Fibroblast of the aortic adventitia (primary cell): Measurements from ENCODE around the gene FOS. TPM values are rescaled to one million over a fixed set of nuclear protein-coding genes. Genes with fewer than 3 reads are reported as not detected.
A peak's percentile ranks its signal among the peaks of the same experiment; 100 is the strongest.
"Not testable (repeated sequence)": the region's sequence is repeated elsewhere in the genome, so short reads cannot be mapped to it uniquely, and the experiment has no call there.

Experiments used
- DNase-seq: peaks from one replicate; pipeline ENCODE4 v3.0.0-alpha.2; 2010; ENCODE audit warnings: low read depth
- H3K4me3 ChIP-seq: 2 replicates; pipeline ENCODE4 v1.5.1; 2011; ENCODE audit warnings: low read depth, mild to moderate bottlenecking, control low read depth, low read length, moderate library complexity
- total RNA-seq: library from RNA; depleted of rRNA; stranded (reverse); fragments of >200 nt; gene quantifications from 2 replicates; pipeline ENCODE4 v1.2.3, GENCODE V29; 2012; ENCODE audit warnings: low replicate concordance
- TF ChIP-seq, protein P1 (sequence below): IDR thresholded peaks from 2 replicates; pipeline ENCODE4 v1.5.1; 2011; ENCODE audit warnings: mild to moderate bottlenecking, low read length, control low read depth, inconsistent platforms; ENCODE audit not compliant: insufficient read depth

The FOS gene
- total RNA-seq, 1 donor: 1.4 TPM

DNA sequence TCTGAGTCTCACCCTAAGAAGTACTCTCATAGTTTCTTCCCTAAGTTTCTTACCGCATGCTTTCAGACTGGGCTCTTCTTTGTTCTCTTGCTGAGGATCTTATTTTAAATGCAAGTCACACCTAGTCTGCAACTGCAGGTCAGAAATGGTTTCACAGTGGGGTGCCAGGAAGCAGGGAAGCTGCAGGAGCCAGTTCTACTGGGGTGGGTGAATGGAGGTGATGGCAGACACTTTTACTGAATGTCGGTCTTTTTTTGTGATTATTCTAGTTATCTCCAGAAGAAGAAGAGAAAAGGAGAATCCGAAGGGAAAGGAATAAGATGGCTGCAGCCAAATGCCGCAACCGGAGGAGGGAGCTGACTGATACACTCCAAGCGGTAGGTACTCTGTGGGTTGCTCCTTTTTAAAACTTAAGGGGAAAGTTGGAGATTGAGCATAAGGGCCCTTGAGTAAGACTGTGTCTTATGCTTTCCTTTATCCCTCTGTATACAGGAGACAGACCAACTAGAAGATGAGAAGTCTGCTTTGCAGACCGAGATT, 1.7 kb downstream of the FOS start:
- H3K4me3 ChIP-seq: peak overlapping the region; percentile 92
- TF ChIP-seq, protein P1, sequence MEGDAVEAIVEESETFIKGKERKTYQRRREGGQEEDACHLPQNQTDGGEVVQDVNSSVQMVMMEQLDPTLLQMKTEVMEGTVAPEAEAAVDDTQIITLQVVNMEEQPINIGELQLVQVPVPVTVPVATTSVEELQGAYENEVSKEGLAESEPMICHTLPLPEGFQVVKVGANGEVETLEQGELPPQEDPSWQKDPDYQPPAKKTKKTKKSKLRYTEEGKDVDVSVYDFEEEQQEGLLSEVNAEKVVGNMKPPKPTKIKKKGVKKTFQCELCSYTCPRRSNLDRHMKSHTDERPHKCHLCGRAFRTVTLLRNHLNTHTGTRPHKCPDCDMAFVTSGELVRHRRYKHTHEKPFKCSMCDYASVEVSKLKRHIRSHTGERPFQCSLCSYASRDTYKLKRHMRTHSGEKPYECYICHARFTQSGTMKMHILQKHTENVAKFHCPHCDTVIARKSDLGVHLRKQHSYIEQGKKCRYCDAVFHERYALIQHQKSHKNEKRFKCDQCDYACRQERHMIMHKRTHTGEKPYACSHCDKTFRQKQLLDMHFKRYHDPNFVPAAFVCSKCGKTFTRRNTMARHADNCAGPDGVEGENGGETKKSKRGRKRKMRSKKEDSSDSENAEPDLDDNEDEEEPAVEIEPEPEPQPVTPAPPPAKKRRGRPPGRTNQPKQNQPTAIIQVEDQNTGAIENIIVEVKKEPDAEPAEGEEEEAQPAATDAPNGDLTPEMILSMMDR: no peak
- DNase-seq: peak; percentile 47

DNA sequence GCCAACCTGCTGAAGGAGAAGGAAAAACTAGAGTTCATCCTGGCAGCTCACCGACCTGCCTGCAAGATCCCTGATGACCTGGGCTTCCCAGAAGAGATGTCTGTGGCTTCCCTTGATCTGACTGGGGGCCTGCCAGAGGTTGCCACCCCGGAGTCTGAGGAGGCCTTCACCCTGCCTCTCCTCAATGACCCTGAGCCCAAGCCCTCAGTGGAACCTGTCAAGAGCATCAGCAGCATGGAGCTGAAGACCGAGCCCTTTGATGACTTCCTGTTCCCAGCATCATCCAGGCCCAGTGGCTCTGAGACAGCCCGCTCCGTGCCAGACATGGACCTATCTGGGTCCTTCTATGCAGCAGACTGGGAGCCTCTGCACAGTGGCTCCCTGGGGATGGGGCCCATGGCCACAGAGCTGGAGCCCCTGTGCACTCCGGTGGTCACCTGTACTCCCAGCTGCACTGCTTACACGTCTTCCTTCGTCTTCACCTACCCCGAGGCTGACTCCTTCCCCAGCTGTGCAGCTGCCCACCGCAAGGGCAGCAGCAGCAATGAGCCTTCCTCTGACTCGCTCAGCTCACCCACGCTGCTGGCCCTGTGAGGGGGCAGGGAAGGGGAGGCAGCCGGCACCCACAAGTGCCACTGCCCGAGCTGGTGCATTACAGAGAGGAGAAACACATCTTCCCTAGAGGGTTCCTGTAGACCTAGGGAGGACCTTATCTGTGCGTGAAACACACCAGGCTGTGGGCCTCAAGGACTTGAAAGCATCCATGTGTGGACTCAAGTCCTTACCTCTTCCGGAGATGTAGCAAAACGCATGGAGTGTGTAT, 2.4 kb downstream of the FOS start:
- no peak for DNase-seq
- H3K4me3 ChIP-seq: no peak overlapping the region
- TF ChIP-seq, protein P1: no peak

DNA sequence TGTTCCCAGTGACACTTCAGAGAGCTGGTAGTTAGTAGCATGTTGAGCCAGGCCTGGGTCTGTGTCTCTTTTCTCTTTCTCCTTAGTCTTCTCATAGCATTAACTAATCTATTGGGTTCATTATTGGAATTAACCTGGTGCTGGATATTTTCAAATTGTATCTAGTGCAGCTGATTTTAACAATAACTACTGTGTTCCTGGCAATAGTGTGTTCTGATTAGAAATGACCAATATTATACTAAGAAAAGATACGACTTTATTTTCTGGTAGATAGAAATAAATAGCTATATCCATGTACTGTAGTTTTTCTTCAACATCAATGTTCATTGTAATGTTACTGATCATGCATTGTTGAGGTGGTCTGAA, 3.0 kb downstream of the FOS start:
- TF ChIP-seq, protein P1: no peak
- no peak overlapping the region for H3K4me3 ChIP-seq
- peak; percentile 60 for DNase-seq

DNA sequence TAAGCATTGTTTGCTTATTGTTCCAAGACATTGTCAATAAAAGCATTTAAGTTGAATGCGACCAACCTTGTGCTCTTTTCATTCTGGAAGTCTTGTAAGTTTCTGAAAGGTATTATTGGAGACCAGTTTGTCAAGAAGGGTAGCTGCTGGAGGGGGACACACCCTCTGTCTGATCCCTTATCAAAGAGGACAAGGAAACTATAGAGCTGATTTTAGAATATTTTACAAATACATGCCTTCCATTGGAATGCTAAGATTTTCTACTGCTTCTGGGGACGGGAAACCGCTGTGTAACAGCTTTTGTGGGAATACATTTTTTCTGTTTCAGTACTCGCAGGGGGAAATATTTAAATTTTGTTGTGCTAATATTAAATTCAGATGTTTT, 3.5 kb downstream of the FOS start:
- TF ChIP-seq, protein P1: no peak
- peak; percentile 69 for DNase-seq
- H3K4me3 ChIP-seq: no peak overlapping the region

DNA sequence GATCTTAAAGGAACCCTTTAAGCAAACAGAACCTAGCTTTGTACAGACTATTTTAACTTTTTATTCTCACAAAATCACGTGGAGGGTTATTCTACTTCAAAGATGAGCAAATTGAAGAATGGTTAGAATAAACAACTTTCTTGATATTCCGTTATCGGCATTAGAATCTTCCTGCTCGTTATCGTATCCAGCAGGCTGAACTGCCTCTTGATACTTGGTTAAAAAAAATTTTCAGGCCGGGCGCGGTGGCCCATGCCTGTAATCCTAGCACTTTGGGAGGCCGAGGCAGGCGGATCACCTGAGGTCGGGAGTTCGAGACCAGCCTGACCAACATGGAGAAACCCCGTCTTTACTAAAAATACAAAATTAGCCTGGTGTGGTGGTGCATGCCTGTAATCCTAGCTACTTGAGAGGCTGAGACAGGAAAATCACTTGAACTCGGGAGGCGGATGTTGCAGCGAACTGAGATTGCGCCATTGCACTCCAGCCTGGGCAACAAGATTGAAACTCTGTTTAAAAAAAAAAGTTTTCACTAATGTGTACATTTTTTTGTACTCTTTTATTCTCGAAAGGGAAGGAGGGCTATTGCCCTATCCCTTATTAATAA, 4.0 kb downstream of the FOS start:
- peak; percentile 68 for DNase-seq
- H3K4me3 ChIP-seq: not testable (repeated sequence)

DNA sequence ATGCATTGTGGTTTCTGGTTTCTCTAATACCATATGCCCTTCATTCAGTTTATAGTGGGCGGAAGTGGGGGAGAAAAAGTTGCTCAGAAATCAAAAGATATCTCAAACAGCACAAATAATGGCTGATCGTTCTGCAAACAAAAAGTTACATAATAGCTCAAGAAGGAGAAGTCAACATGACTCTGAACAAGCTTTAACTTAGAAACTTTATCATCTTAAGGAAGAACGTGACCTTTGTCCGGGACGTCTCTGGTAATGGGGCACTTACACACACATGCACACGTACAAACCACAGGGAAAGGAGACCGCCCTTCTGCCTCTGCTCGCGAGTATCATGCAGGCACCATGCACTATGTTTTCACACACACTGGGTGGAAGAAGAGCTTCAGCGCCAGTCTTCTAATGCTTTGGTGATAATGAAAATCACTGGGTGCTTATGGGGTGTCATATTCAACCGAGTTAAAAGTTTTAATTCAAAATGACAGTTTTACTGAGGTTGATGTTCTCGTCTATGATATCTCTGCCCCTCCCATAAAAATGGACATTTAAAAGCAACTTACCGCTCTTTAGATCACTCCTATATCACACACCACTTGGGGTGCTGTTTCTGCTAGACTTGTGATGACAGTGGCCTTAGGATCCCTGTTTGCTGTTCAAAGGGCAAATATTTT, 4.7 kb downstream of the FOS start:
- TF ChIP-seq, protein P1: peak; percentile 20
- peak; percentile 74 for DNase-seq

DNA sequence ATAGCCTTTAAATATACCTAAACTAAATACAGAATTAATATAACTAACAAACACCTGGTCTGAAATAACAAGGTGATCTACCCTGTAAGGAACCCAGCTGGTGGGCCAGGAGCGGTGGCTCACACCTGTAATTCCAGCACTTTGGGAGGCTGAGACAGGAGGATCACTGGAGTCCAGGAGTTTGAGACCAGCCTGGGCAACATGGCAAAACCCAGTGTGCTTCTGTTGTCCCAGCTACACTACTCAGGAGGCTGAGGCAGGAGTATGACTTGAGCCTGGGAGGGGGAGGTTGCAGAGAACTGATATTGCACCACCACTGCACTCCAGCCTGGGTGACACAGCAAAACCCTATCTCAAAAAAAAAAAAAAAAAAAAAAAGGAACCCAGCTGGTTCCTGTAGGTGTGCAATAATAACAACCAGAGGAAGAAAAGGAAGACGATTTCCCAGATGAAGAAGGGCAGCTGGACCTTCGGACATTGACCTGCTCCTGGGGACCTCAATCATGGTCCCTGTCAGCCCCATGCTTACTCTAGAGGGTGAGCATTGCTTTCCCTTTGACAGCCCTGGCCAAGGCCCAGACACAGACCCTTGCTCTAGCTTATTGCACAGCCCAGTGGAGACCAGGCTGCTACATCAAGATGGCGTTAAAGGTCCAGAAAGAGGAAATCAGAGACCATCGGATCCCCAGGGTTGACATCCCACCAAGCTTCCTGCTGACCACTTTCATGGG, 5.4 kb downstream of the FOS start:
- H3K4me3 ChIP-seq: no peak overlapping the region
- DNase-seq: peak; percentile 58
- TF ChIP-seq, protein P1: no peak

More for the DNA sequence above, 4.7 kb downstream of the FOS start:
- no peak overlapping the region for H3K4me3 ChIP-seq
